ENCODE measurements around the gene SBK3. TPM values are rescaled to one million over a fixed set of nuclear protein-coding genes. Genes with fewer than 3 reads are reported as not detected.
"Not testable (repeated sequence)": the region's sequence is repeated elsewhere in the genome, so short reads cannot be mapped to it uniquely, and the experiment has no call there.

Gene SBK3
- total RNA-seq, 1 experiment from 2014 or later, result 0.57 TPM

GRCh38 chr19:55500368-55500952 lies 44.9 kb downstream of the SBK3 start:
- CTCF ChIA-PET, result no interaction called here
- H3K36me3 Mint-ChIP-seq (ENCODE audit: insufficient read depth, unreplicated experiment), result peaks cover 9% of the 10 kb centered on the region
- intact Hi-C loops (cut with micrococcal nuclease; ENCODE audit: unreplicated experiment), result loop anchor here (5.0 to 10.0 kb wide), 2 partner anchors 206 to 358 kb away; no protein-coding TSS in a partner anchor

DNA sequence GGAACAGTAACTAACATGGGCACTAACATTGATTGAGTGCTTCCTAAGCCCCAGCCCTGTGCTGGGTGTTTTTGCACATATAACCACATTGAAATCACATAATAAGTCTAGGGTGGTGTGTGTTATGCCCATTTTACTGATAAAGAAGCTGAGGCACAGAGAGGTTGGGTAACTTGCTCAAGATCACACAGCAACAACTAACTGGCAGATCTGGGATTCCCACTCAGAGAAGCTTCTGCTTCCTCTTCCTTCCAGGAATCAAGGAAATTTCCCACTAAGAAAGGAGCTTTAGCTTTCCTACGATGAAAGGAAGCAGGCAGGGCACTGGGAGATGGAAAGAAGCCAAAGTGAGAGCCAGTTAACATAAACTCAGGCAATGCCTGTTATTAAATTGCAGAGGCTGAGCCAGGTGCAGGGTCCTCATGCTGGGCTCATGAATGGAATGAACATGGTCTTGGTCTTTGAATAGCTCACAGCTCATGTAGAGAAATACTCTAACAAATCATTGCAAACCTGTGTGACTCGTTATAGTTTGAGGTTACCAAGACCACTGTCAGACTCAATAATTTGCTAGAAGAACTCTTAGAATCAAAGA lies 47.0 kb downstream of the SBK3 start:
- Mint-ChIP-seq H3K9me3 (ENCODE audit: low read depth, unreplicated experiment) (no peaks in the 10 kb centered on the region), H3K27ac (ENCODE audit: unreplicated experiment) (no peak overlapping the region), H3K4me3 (ENCODE audit: low read depth, unreplicated experiment) (no peak overlapping the region), H3K36me3 (ENCODE audit: insufficient read depth, unreplicated experiment) (peaks cover 6% of the 10 kb centered on the region), H3K4me1 (ENCODE audit: low read depth, unreplicated experiment) (no peaks in the 10 kb centered on the region), H3K27me3 (ENCODE audit: unreplicated experiment) (peaks cover 89% of the 10 kb centered on the region)
- no peak for DNase-seq
- no TSS peak for BruUV-seq (replicated peaks)
- CTCF ChIA-PET, result no interaction called here
- TF ChIP-seq, protein P1, sequence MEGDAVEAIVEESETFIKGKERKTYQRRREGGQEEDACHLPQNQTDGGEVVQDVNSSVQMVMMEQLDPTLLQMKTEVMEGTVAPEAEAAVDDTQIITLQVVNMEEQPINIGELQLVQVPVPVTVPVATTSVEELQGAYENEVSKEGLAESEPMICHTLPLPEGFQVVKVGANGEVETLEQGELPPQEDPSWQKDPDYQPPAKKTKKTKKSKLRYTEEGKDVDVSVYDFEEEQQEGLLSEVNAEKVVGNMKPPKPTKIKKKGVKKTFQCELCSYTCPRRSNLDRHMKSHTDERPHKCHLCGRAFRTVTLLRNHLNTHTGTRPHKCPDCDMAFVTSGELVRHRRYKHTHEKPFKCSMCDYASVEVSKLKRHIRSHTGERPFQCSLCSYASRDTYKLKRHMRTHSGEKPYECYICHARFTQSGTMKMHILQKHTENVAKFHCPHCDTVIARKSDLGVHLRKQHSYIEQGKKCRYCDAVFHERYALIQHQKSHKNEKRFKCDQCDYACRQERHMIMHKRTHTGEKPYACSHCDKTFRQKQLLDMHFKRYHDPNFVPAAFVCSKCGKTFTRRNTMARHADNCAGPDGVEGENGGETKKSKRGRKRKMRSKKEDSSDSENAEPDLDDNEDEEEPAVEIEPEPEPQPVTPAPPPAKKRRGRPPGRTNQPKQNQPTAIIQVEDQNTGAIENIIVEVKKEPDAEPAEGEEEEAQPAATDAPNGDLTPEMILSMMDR (IDR thresholded peaks at IDR 0.05; ENCODE audit: unreplicated experiment), result no peak
- intact Hi-C loops (cut with micrococcal nuclease; ENCODE audit: unreplicated experiment), result no loop called here

More at GRCh38 chr19:55500368-55500952, 44.9 kb downstream of the SBK3 start:
- no TSS peak for BruUV-seq (replicated peaks)
- no peak overlapping the region for H3K27ac Mint-ChIP-seq (ENCODE audit: unreplicated experiment)
- peaks cover 73% of the 10 kb centered on the region for H3K27me3 Mint-ChIP-seq (ENCODE audit: unreplicated experiment)
- H3K4me3 Mint-ChIP-seq (ENCODE audit: low read depth, unreplicated experiment), result no peak overlapping the region
- H3K4me1 Mint-ChIP-seq (ENCODE audit: low read depth, unreplicated experiment), result no peaks in the 10 kb centered on the region
- TF ChIP-seq, protein P1 (IDR thresholded peaks at IDR 0.05; ENCODE audit: unreplicated experiment), result no peak
- H3K9me3 Mint-ChIP-seq (ENCODE audit: low read depth, unreplicated experiment), result no peaks in the 10 kb centered on the region
- DNase-seq, result no peak

DNA sequence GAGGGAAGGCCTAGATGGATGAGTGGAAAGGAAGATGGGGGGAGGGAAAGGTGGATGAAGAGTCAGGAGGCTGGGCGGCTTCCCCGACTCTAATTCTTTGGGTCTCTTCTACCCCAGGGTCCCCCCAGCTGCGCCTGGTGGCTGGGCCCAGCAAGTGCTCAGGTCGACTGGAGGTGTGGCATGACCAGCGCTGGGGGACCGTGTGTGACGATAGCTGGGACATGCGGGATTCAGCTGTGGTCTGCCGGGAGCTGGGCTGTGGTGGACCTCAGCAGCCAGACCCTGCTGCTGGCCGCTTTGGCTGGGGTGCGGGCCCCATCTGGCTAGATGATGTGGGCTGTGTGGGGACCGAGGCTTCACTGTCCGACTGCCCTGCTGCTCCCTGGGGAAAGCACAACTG lies 47.6 kb downstream of the SBK3 start:
- Mint-ChIP-seq H3K27me3 (ENCODE audit: unreplicated experiment) (peaks cover 89% of the 10 kb centered on the region), H3K27ac (ENCODE audit: unreplicated experiment) (no peak overlapping the region), H3K4me3 (ENCODE audit: low read depth, unreplicated experiment) (no peak overlapping the region), H3K9me3 (ENCODE audit: low read depth, unreplicated experiment) (no peaks in the 10 kb centered on the region), H3K4me1 (ENCODE audit: low read depth, unreplicated experiment) (no peaks in the 10 kb centered on the region), H3K36me3 (ENCODE audit: insufficient read depth, unreplicated experiment) (peaks cover 5% of the 10 kb centered on the region)
- CTCF ChIA-PET, result no interaction called here
- TF ChIP-seq, protein P1 (IDR thresholded peaks at IDR 0.05; ENCODE audit: unreplicated experiment), result no peak
- DNase-seq, result no peak
- intact Hi-C loops (cut with micrococcal nuclease; ENCODE audit: unreplicated experiment), result no loop called here
- no TSS peak for BruUV-seq (replicated peaks)

DNA sequence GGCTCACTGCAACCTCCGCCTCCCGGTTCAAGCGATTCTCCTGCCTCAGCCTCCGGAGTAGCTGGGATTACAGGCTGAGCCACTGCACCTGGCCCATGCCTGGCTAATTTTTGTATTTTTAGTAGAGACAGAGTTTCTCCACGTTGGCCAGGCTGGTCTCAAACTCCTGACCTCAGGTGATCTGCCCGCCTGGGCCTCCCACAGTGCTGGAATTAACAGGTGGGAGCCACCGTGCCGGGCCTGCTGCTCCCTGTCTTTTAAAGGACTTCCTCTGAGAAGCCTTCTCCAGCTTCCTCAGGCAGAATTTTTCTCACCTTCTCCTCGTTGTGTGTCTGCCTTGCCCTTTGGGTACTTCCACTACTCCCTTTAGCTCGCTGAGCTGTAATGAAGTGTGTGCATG lies 48.5 kb downstream of the SBK3 start:
- not testable (repeated sequence) for DNase-seq; H3K9me3 Mint-ChIP-seq (ENCODE audit: low read depth, unreplicated experiment)

More for the DNA sequence above, 48.5 kb downstream of the SBK3 start:
- intact Hi-C loops (cut with micrococcal nuclease; ENCODE audit: unreplicated experiment); H3K36me3 Mint-ChIP-seq (ENCODE audit: insufficient read depth, unreplicated experiment); BruUV-seq (replicated peaks); H3K27ac Mint-ChIP-seq (ENCODE audit: unreplicated experiment); H3K4me1 Mint-ChIP-seq (ENCODE audit: low read depth, unreplicated experiment); H3K4me3 Mint-ChIP-seq (ENCODE audit: low read depth, unreplicated experiment): not testable (repeated sequence)
- peaks cover 89% of the 10 kb centered on the region for H3K27me3 Mint-ChIP-seq (ENCODE audit: unreplicated experiment)
- CTCF ChIA-PET, result interaction anchor here (1.2 kb wide), 1 partner anchor 110 kb away, joined by 3 read pairs; no protein-coding TSS in a partner anchor

Measured in Calu3 (cell line).